GM08714 (cell line): Measurements from ENCODE around the gene ELL.

Experiments used
- H3K4me3 ChIP-seq: fragments of 200-500 bp; sonication (Bioruptor generic); 2 replicates; pipeline ENCODE4 v1.5.1; 2014; ENCODE audit warnings: mild to moderate bottlenecking, low read length, inconsistent platforms
- ZNF274 ChIP-seq: IDR thresholded peaks from 2 replicates; pipeline ENCODE4 v1.6.1; 2012; ENCODE audit warnings: mild to moderate bottlenecking, low read depth, low read length

Gene ELL

GRCh38 chr19:18469069-18469846 is 52.6 kb downstream of the ELL start:
- TF ChIP-seq ZNF274: no peak

GRCh38 chr19:18468517-18468916 is 53.4 kb downstream of the ELL start:
- no peak for TF ChIP-seq ZNF274

More at GRCh38 chr19:18469069-18469846, 52.6 kb downstream of the ELL start:
- no peak overlapping the region for H3K4me3 ChIP-seq

GRCh38 chr19:18467978-18468377 is 53.9 kb downstream of the ELL start:
- H3K4me3 ChIP-seq: no peak overlapping the region
- no peak for TF ChIP-seq ZNF274

More at GRCh38 chr19:18468517-18468916, 53.4 kb downstream of the ELL start:
- no peak overlapping the region for H3K4me3 ChIP-seq

DNA sequence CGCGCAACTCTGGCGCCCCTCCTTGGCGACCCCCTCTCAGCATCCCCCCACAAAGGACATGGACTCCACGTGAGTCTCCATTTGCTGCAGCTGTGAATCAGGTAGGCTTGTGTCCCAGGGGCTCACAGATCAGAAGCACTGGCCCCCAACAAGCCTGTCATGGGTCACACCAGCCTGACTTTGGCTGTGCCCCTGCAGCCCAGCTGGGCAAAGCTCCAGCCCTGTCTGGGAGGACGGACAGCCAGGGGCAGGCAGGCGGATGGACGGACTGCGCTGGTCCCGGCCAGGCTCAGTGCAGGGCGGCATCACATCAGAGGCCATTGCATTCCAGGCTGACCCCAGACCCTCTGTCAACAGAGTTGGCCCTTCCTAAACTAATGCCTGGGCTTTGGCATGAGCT is 55.5 kb downstream of the ELL start:
- TF ChIP-seq ZNF274: no peak
- H3K4me3 ChIP-seq: no peak overlapping the region

DNA sequence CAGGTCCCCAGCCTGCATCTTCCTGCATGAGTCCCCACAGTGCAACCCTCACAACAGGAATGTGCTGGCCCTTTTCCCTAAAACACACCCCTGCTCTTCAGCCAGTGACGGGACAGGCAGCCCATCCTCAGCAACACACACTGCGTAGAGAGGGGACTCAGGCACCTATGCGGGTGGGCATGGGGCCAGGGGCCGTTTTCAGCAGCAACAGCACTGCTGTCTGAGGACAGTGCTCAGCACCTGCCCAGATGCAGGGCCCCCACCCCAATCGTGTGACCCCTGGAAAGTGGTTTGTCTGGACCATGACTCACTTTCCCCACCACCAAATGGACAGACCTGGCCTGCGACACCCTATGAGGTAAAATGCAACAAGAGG is 55.9 kb downstream of the ELL start:
- H3K4me3 ChIP-seq: no peak overlapping the region
- no peak for TF ChIP-seq ZNF274

DNA sequence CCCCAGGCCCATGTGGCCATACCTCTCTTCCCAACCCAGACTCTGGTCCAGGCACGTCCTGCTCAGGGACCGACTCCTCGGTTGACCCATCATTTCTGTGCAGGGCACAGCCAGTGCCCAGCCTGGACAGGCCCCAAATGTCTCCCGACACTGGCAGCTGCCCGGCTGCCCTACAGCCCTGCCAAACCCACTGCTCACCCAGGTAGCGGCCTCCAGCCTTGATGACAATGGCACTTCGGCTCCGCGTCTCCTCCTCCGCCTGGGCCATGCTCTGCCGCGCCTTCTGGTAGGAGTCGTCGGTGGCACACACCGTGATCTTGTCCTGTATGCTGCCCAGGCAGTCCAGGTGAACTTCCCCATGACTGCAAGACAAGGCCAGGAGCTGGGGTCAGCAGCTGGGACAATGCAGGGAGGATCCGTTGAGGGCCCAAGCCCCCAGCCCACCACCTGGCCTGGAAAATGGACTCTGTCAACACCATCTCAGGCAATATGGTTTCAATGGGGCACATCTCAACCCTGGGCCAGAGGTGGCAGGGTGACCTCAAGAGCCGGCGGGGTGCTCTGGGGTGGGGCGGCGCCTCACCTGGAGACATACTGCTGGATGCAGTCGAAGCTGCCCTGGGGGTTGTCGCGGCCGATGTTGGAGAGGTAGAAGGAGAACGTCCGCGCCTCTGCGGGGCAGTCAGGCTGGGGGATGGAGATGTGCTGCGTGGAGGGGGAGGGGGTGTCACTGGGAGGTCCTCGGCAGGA is 56.5 kb downstream of the ELL start:
- no peak for TF ChIP-seq ZNF274
- no peak overlapping the region for H3K4me3 ChIP-seq

GRCh38 chr19:18464646-18465045 is 57.2 kb downstream of the ELL start:
- no peak for TF ChIP-seq ZNF274
- no peak overlapping the region for H3K4me3 ChIP-seq

DNA sequence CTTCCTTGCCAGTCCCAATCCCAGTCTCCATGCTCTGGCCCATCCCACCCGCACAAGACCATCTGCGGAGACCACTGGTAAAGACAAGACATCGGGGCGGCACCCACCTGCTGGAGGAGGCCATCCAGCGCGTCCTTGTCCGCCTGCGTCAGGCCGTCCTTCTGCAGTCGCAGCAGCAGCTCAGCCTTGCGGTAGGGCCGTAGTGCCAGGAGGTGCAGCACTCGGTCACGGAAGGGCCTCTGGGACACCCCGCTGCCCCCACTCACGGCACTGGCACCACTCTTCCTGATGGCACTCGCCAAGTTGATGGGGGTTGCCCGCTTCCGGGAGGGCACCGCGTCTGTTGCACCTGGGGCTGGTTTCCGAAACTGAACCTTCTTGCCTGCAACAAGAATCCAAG is 60.4 kb downstream of the ELL start:
- TF ChIP-seq ZNF274: no peak
- H3K4me3 ChIP-seq: no peak overlapping the region

DNA sequence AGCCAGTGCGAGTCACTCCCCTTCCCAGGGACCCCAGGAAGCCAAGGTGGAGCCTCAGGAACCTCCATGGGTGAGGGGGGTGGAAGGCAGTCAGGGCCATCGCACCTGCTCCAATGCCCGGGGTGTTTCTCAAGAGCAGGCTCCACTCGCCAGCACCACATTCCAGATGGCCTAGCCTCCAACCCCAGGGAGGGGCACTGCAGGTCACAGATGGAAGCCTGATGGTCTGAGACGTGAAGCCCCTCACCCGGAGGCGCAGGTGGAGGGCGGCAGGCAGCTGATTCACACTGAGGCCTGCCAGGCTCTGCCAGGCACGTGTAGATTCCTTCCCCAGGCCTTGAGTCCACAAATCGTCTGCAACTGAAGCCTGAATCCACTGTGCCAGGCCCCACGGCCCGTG is 61.0 kb downstream of the ELL start:
- no peak for TF ChIP-seq ZNF274
- no peak overlapping the region for H3K4me3 ChIP-seq

DNA sequence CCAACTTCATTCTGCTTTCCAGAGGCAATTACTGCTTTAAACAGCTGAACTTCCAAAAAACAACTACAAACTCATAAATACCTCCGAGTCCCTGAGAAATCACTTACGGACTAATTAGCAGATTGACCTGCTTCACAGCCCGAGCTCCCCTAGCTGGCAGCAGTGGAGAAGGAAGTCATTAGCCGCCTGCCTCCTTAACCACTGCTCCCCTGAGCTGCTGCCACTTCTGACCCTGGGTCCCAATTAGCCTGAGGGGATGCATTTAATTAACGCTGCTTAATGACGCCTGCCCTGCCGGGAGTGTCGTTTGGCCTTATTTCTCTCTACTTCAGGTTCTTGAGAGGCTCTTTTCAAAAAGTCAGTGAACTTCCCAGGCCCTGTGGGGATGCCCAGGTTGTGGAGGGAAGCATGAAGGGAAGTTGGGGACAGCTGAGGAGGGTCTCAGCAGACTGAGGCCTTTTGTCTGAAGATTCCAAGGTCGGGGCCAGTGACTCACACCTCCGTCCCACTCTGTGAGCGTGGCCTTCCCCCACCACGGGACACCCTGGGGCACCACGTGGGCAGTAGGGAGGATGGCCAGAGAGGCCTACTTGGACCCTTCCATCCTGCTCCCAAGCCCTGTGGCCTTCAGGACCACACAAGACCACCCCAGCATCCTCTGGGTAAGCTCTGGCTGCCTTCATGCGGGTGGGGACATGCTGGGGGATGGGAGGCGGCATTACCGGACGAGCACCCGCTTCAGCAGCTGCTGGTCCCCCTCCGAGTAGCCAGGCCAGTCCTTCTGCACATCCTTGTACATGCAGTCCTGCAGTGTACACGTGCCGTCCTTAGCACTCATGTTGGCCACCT is 64.2 kb downstream of the ELL start:
- no peak overlapping the region for H3K4me3 ChIP-seq
- TF ChIP-seq ZNF274: no peak

DNA sequence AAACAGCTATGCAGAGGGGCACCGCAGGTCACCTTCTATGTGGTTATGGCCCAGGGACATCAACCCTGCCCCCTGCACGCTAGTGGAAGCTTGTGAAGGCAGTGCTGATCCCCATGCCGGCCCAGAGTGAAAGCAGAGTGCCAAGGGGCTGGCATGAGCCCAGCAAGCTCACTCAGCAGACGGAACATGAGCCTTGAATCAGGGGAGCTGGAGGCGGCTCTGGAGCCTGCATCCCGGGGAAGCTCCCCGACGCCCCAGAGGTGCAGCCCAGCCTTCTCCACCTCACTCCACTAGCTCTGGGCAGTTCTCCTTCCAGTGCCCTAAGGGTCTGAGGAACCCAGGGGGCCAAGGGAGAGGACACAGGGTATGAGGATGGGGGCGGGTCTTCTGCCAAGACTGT is 64.9 kb downstream of the ELL start:
- H3K4me3 ChIP-seq: no peak overlapping the region
- TF ChIP-seq ZNF274: no peak

DNA sequence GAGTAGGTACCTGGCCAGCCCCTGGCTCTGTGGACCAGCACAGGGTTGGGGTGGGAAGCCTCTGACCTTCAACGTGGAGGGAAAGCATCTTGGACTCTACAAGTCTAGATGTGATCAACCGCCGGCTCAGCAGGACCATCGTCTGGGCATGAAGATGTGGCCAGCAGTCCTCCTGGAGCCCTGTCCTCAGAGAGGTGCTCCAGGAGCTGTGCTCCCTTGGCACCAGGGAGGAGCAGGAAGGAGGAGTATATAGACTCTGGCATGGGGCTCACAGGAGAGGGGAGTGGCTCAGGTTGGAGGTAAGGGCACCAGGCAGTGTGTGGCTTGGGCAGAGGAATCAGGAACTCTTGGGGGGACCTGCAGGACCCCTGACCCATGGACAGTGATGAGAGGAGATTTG is 65.6 kb downstream of the ELL start:
- no peak for TF ChIP-seq ZNF274
- no peak overlapping the region for H3K4me3 ChIP-seq

DNA sequence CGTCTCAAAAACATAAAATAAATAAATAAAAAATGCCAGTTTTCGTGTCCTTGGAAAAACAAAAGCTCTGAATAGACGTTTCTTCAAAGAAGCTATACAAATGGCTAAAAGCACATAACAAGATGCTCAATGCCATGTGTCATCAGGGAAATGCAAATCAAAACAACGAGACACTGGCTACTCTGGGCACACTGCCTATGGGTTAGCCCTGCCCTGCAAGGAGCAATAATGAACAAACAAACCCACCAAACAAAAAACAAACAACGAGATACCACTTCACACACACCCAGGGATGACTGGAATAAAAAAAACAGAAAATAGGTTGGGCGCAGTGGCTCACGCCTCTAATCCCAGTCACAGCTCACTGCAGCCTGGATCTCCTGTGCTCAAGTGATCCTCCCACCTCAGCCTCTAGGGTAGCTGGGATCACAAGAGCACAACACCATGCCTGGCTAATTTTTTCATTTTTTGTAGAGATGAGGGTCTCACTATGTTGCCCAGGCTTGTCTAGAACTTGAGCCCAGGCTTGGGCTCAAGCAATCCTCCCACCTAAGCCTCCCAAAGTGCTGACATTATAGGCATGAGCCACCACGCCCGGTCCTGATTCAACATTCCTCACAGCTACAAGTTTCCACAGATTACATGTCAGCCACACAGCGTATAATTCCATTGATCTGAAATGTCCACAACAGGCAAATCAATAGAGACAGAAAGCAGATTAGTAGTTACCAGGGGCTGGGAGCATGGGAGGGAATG is 68.4 kb downstream of the ELL start:
- no peak overlapping the region for H3K4me3 ChIP-seq
- TF ChIP-seq ZNF274: no peak

- no peak overlapping the region for H3K4me3 ChIP-seq
- TF ChIP-seq ZNF274: no peak
These were observed 69.5 kb downstream of the ELL start for GRCh38 chr19:18452386-18452785.
